ENCODE measurements around the gene CIAO3.
"Not testable (repeated sequence)": the region's sequence is repeated elsewhere in the genome, so short reads cannot be mapped to it uniquely, and the experiment has no call there.

The CIAO3 gene

DNA sequence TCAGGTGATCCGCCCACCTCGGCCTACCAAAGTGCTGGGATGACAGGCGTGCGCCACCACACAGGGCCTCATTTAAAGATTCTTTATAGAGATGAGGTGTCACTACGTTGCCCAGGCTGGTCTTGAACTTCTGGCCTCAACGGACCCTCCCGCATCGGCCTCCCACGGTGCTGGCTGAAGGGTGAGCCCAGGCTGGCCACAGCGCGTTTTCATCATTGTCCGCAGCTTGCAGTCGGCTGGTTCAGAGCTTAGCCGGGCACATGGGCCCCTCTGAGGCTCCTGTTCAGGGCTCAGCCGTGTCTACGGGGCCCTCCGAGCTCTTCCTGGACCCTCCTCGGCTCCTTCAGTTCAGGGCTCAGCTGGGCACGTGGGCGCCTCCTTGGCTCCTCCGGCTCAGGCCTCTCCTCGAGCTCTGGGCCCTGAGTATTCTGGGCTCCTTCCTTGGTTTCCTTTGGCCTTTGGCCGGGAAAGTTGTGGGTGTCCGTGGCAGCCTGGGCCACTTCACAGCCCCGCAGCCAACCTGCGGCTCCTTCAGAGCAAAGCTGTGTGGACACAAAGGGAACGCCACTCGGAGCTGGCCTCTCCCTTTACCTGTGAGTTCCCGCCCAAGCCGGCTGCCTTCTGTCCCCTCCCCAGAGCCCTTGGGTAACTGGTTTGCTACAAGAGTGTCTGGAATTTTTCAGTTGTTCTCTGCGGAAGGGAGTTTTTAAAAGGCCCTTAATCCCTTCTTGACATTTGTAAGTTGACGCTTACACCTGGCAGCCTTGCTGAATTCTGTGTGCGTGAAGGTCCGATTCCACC, 18.5 kb upstream of the CIAO3 start:
- no peak for DNase-seq

- DNase-seq, result no peak
Observed at GRCh38 chr16:756428-756827, 15.6 kb upstream of the CIAO3 start.

- no peak for DNase-seq
Observed at GRCh38 chr16:754656-755055, 13.9 kb upstream of the CIAO3 start.

- not testable (repeated sequence) for DNase-seq
Observed at GRCh38 chr16:754121-754607, 13.4 kb upstream of the CIAO3 start.

DNA sequence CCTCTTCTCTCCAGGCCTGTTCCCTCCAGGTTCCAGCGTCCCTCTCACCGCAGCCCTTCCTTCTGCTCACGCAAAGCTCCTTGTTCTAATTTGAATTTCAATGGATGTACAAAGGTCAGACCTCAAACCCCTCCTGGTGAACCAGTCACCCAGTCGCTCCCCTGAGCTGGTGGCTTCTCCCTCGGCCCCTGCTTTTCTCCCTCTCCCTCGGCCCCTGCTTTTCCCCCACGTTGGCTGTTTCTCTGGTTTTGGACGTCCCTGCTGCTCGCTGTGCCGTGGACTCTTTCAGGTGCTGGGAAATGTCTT, 11.2 kb upstream of the CIAO3 start:
- no peak for DNase-seq

- peak in 1 of 2 donors; percentile 52 for DNase-seq
Observed at GRCh38 chr16:751152-752006, 10.6 kb upstream of the CIAO3 start.

GRCh38 chr16:750485-750884, 9.7 kb upstream of the CIAO3 start:
- DNase-seq, result no peak

DNA sequence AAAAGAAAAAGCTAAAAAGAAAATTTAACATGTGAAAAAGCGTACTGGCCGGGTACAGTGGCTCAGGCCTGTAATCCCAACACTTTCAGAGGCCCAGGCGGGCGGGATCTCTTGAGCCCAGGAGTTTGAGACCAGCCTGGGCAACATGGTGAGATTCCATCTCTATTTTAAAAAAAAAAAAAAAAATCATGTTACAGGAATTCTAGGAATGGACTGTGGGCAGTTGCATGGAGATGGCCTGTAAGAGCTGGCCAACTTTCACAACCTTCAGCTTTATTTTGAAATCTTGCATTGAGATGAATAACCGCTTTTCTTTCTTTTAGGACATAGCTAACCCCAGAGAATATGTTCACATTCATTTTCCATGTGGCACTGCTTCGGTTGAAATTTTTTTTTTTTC, 8.2 kb upstream of the CIAO3 start:
- no peak for DNase-seq

GRCh38 chr16:747978-748746, 7.4 kb upstream of the CIAO3 start:
- no peak for DNase-seq

GRCh38 chr16:746637-747036, 5.8 kb upstream of the CIAO3 start:
- no peak for DNase-seq

- no peak for DNase-seq
Observed at GRCh38 chr16:745739-746138, 4.9 kb upstream of the CIAO3 start.

- DNase-seq, result no peak
Observed at GRCh38 chr16:743794-744500, 3.1 kb upstream of the CIAO3 start.

GRCh38 chr16:742894-743293, 2.1 kb upstream of the CIAO3 start:
- DNase-seq, result not testable (repeated sequence)

DNA sequence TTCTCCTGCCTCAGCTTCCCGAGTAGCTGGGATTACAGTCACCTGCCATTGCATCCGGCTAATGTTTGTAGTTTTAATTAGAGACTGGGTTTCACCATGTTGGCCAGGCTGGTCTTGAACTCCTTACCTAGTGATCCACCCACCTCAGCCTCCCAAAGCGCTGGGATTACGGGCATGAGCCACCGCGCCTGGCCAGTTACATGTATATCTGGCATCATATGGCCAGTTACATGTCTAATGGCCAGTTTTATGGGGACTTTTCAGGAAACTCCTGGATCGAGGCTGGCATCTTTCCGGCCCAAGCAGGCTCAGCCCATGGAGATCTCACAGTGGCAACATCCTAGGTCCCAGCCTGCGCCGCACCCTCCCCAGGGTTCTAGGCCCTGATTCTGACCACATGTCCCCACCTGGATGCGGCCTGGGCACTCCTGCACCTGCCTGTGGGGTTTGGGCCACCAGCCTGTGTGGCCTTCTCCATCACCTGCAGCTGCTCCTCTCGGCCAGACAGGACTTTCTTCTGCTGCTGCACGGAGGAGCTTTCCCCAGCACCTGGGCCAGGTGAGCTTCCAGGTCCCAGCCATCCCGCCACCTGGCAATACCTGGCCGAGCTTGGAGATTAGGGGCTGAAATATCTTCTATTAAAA, 1.3 kb upstream of the CIAO3 start:
- DNase-seq, result no peak

DNA sequence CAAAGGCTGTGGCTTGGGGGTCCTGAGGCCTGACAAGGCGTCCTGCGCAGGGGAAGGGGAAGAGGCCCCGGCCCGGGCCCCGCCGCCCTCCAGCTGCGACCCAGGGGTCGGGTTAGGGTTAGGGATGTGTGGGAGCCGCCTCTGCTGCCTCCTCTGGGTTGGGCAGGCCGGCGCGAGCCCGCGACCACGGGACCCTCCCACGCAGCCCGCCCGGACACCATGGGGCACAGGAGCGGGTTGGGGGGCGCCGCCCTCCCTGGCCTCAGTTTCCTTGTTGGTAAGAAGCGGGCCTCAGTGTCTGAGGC, 386 bp downstream of the CIAO3 start:
- DNase-seq, result no peak

GRCh38 chr16:739560-740458, 988 bp downstream of the CIAO3 start:
- no peak for DNase-seq

- DNase-seq, result no peak
Observed at GRCh38 chr16:736936-737481, 3.8 kb downstream of the CIAO3 start.

GRCh38 chr16:735982-736453, 4.8 kb downstream of the CIAO3 start:
- DNase-seq, result no peak

- DNase-seq, result no peak
Observed at GRCh38 chr16:734981-735881, 5.6 kb downstream of the CIAO3 start.

Measured in hippocampal formation (tissue), 2 donors.